ENCODE measurements around the gene CHGA. TPM values are rescaled to one million over a fixed set of nuclear protein-coding genes. Genes with fewer than 3 reads are reported as not detected.

CHGA gene
- total and polyA plus RNA-seq, 2 of the 13 experiments (the other 11 are each of a cell fraction or from before 2014, with no cell fraction given) = not detected

GRCh38 chr14:92922883-92923743 lies at the start of gene CHGA (continued):
- TF ChIP-seq ZNF432 (CRISPR knock-in tag; IDR thresholded peaks at IDR 0.05; ENCODE audit: borderline replicate concordance) = no peak
- no peak for TF ChIP-seq ZNF530 (CRISPR knock-in tag; IDR thresholded peaks at IDR 0.05; ENCODE audit: low read depth)
- peak; percentile 61; the same call in 1 of the 2 replicates for TF ChIP-seq PRMT3 (CRISPR knock-in tag; IDR thresholded peaks at IDR 0.05; ENCODE audit: borderline replicate concordance, low read depth)
- TF ChIP-seq SRSF4 (IDR thresholded peaks at IDR 0.05; ENCODE audit: low read depth, low read length, poor library complexity, severe bottlenecking) = no peak
- no peak for TF ChIP-seq ZBTB3 (CRISPR knock-in tag; IDR thresholded peaks at IDR 0.05; ENCODE audit: borderline replicate concordance, low read depth)
- no peak for TF ChIP-seq FOXK2 (IDR thresholded peaks at IDR 0.05)
- TF ChIP-seq POGZ (CRISPR knock-in tag; IDR thresholded peaks at IDR 0.05) = no peak
- TF ChIP-seq HNF1A (IDR thresholded peaks at IDR 0.05; ENCODE audit: low read depth) = no peak
- no peak for TF ChIP-seq HNF1A (CRISPR knock-in tag; IDR thresholded peaks at IDR 0.05; ENCODE audit: borderline replicate concordance)
- peak; percentile 87; the same call in 1 of the 2 replicates for TF ChIP-seq REPIN1 (CRISPR knock-in tag; IDR thresholded peaks at IDR 0.05; ENCODE audit: borderline replicate concordance, low read depth)
- TF ChIP-seq SP4 (CRISPR knock-in tag; IDR thresholded peaks at IDR 0.05) = peak; percentile 64; the same call in 1 of the 2 replicates
- TF ChIP-seq SRSF1 (optimal IDR thresholded peaks at IDR 0.05; ENCODE audit: low read depth, low read length) = no peak
- TF ChIP-seq ZNF597 (CRISPR knock-in tag; IDR thresholded peaks at IDR 0.05) = no peak
- TF ChIP-seq FOSL2 (CRISPR knock-in tag; IDR thresholded peaks at IDR 0.05) = peak; percentile 54
- TF ChIP-seq ZSCAN21 (CRISPR knock-in tag; IDR thresholded peaks at IDR 0.05; ENCODE audit: borderline replicate concordance) = peak; percentile 97
- TF ChIP-seq ZNF883 (CRISPR knock-in tag; IDR thresholded peaks at IDR 0.05; ENCODE audit: not compliant biosample characterization) = peak; percentile 81
- peak; percentile 31; the same call in 1 of the 2 replicates for TF ChIP-seq BRF2 (CRISPR knock-in tag; IDR thresholded peaks at IDR 0.05)
- TF ChIP-seq NCOA2 (CRISPR knock-in tag; IDR thresholded peaks at IDR 0.05) = peak; percentile 55
- no peak for TF ChIP-seq GRHL1 (CRISPR knock-in tag; conservative IDR thresholded peaks at IDR 0.05)
